Small intestine (tissue), 7 donors: ENCODE results near the gene FOXI1. TPM values are rescaled to one million over a fixed set of nuclear protein-coding genes. Genes with fewer than 3 reads are reported as not detected.

Experiments used
- DNase-seq, 2 donors: peaks; one replicate each; pipeline versions ENCODE4 v3.0.0 to v3.0.0-alpha.2; 2013
- FAIRE-seq: peaks from 2 replicates; lab custom pipeline; 2012; peaks lifted over from hg19 to GRCh38; lab: Jason Lieb, UNC
- H3K27ac ChIP-seq, 3 donors: one replicate each; pipeline ENCODE4 v1.5.1; 2013; ENCODE audit warnings: low read length in 2 of 3, mild to moderate bottlenecking in 2 of 3, control low read depth in 1 of 3, inconsistent platforms in 1 of 3, low read depth in 1 of 3, moderate library complexity in 1 of 3
- H3K27me3 ChIP-seq, 3 donors: one replicate each; pipeline ENCODE4 v1.6.1; 2013; ENCODE audit warnings: low read length in 3 of 3, inconsistent platforms in 1 of 3; ENCODE audit not compliant: control insufficient read depth in 3 of 3, insufficient read depth in 3 of 3
- H3K36me3 ChIP-seq, 3 donors: one replicate each; pipeline ENCODE4 v1.6.1; 2013; ENCODE audit warnings: low read length in 3 of 3, inconsistent platforms in 1 of 3, low read depth in 1 of 3, mild to moderate bottlenecking in 1 of 3, moderate library complexity in 1 of 3; ENCODE audit not compliant: control insufficient read depth in 3 of 3, insufficient read depth in 2 of 3
- H3K4me1 ChIP-seq, 3 donors: one replicate each; pipeline ENCODE4 v1.6.1; 2013; ENCODE audit warnings: low read length in 2 of 3, inconsistent platforms in 1 of 3, low read depth in 1 of 3, mild to moderate bottlenecking in 1 of 3, moderate library complexity in 1 of 3; ENCODE audit not compliant: control insufficient read depth in 3 of 3, insufficient read depth in 2 of 3
- H3K4me3 ChIP-seq, 3 donors: one replicate each; pipeline ENCODE4 v1.5.1; 2013; ENCODE audit warnings: low read length in 3 of 3, control low read depth in 1 of 3, inconsistent platforms in 1 of 3, low read depth in 1 of 3, mild to moderate bottlenecking in 1 of 3, moderate library complexity in 1 of 3
- H3K9me3 ChIP-seq, 2 donors: one replicate each; pipeline ENCODE4 v1.6.1; 2013; ENCODE audit warnings: low read depth in 1 of 2, low read length in 1 of 2; ENCODE audit not compliant: control insufficient read depth in 2 of 2, insufficient read depth in 1 of 2
- WGBS, 3 donors: extraction: QIAGEN DNeasy Blood & Tissue Kit; methylation state at CpG; one replicate each; pipeline ENCODE4 v1.1.7; 2013; 5-methylcytosine and 5-hydroxymethylcytosine counted together
- polyA plus RNA-seq, 4 donors: library from polyadenylated mRNA; stranded (reverse) in 3 of 4; unstranded in 1 of 4; fragments of 200-250 nt in 3 of 4; fragments of 120-200 nt in 1 of 4; gene quantifications; one replicate each; pipeline versions ENCODE4 v1.2.1 to v1.2.3, GENCODE V29; 2013
- donor health status: healthy with polysubstance abuse.
- donor health status: control.
- donor health status: control.
- donor health status: Bipolar disorder and iron deficiency.
- donor health status: healthy.

The FOXI1 gene
- polyA plus RNA-seq, 4 donors = 0.03 to 0.09 TPM; not detected in 2

- DNase-seq (no peak), FAIRE-seq (no peak)
- Histone ChIP-seq H3K9me3 (no peaks in the 10 kb centered on the region), H3K4me3 (no peak overlapping the region), H3K27ac (no peak overlapping the region), H3K4me1 (no peaks in the 10 kb centered on the region), H3K27me3 (no peaks in the 10 kb centered on the region), H3K36me3 (no peaks in the 10 kb centered on the region)
- WGBS, 3 donors = 32 to 72% (median 59%) methylated on average over 4 of the region's 4 CpGs
Measured at GRCh38 chr5:170145462-170145861, 39.8 kb downstream of the FOXI1 start.

GRCh38 chr5:170147051-170147752 is 41.5 kb downstream of the FOXI1 start:
- Histone ChIP-seq H3K9me3 (no peaks in the 10 kb centered on the region), H3K36me3 (no peaks in the 10 kb centered on the region), H3K4me3 (no peak overlapping the region), H3K4me1 (no peaks in the 10 kb centered on the region), H3K27me3 (no peaks in the 10 kb centered on the region), H3K27ac (no peak overlapping the region)
- FAIRE-seq (no peak), DNase-seq (no peak)
- WGBS, 3 donors = 80 to 90% (median 87%) methylated on average over 12 of the region's 12 CpGs

GRCh38 chr5:170147753-170148264 is 42.1 kb downstream of the FOXI1 start:
- DNase-seq (no peak), FAIRE-seq (no peak)
- no peaks in the 10 kb centered on the region for H3K9me3 ChIP-seq
- H3K27me3 ChIP-seq = no peaks in the 10 kb centered on the region
- WGBS, 3 donors = 75 to 79% (median 79%) methylated on average over 4 of the region's 4 CpGs
- H3K4me1 ChIP-seq = no peaks in the 10 kb centered on the region
- H3K27ac ChIP-seq = no peak overlapping the region
- no peak overlapping the region for H3K4me3 ChIP-seq
- no peaks in the 10 kb centered on the region for H3K36me3 ChIP-seq

- FAIRE-seq (no peak), DNase-seq (no peak)
- 55 to 77% (median 60%) methylated on average over 12 of the region's 12 CpGs for WGBS, 3 donors
- H3K4me1 ChIP-seq = no peaks in the 10 kb centered on the region
- H3K27ac ChIP-seq = no peak overlapping the region
- no peaks in the 10 kb centered on the region for H3K36me3 ChIP-seq
- no peaks in the 10 kb centered on the region for H3K27me3 ChIP-seq
- no peaks in the 10 kb centered on the region for H3K9me3 ChIP-seq
- no peak overlapping the region for H3K4me3 ChIP-seq
Measured at GRCh38 chr5:170148430-170149205, 42.9 kb downstream of the FOXI1 start.

GRCh38 chr5:170149206-170149515 is 43.5 kb downstream of the FOXI1 start:
- DNase-seq = no peak
- Histone ChIP-seq H3K9me3 (no peaks in the 10 kb centered on the region), H3K36me3 (no peaks in the 10 kb centered on the region), H3K4me3 (no peak overlapping the region), H3K27me3 (no peaks in the 10 kb centered on the region), H3K27ac (no peak overlapping the region), H3K4me1 (no peaks in the 10 kb centered on the region)
- WGBS, 3 donors = 92 to 96% (median 95%) methylated on average over 7 of the region's 7 CpGs
- FAIRE-seq = no peak

- no peaks in the 10 kb centered on the region for H3K27me3 ChIP-seq
Measured at GRCh38 chr5:170150713-170151096, 45.0 kb downstream of the FOXI1 start.

GRCh38 chr5:170151097-170151831 is 45.6 kb downstream of the FOXI1 start:
- H3K4me1 ChIP-seq = no peaks in the 10 kb centered on the region
- H3K36me3 ChIP-seq = no peaks in the 10 kb centered on the region
- no peak overlapping the region for H3K4me3 ChIP-seq
- FAIRE-seq = no peak
- WGBS, 3 donors = 36 to 64% (median 49%) methylated on average over 7 of the region's 7 CpGs
- H3K9me3 ChIP-seq = no peaks in the 10 kb centered on the region
- no peaks in the 10 kb centered on the region for H3K27me3 ChIP-seq
- peak in 1 of 2 donors; percentile 5 for DNase-seq
- H3K27ac ChIP-seq = no peak overlapping the region

More at GRCh38 chr5:170150713-170151096, 45.0 kb downstream of the FOXI1 start:
- Histone ChIP-seq H3K4me3 (no peak overlapping the region), H3K9me3 (no peaks in the 10 kb centered on the region), H3K36me3 (no peaks in the 10 kb centered on the region), H3K4me1 (no peaks in the 10 kb centered on the region), H3K27ac (no peak overlapping the region)
- WGBS, 3 donors = 83 to 91% (median 88%) methylated on average over 5 of the region's 5 CpGs
- DNase-seq (no peak), FAIRE-seq (no peak)

- WGBS, 3 donors = 84 to 89% (median 87%) methylated on average over 3 of the region's 3 CpGs
- DNase-seq = no peak
- Histone ChIP-seq H3K27ac (no peak overlapping the region), H3K27me3 (no peaks in the 10 kb centered on the region), H3K4me3 (no peak overlapping the region), H3K36me3 (no peaks in the 10 kb centered on the region), H3K9me3 (no peaks in the 10 kb centered on the region), H3K4me1 (no peaks in the 10 kb centered on the region)
- FAIRE-seq = no peak
Measured at GRCh38 chr5:170152767-170153166, 47.1 kb downstream of the FOXI1 start.
